Activated T-cell treated with anti-CD3 and anti-CD28 coated beads for 24 hours (primary cell): ENCODE measurements around the gene ARMC9.

Source experiments
- DNase-seq: peaks from one replicate; pipeline ENCODE4 v3.0.0-alpha.2; 2020; ENCODE audit warnings: low read depth

The ARMC9 gene

GRCh38 chr2:231318954-231319353, 120.5 kb downstream of the ARMC9 start:
- no peak for DNase-seq

GRCh38 chr2:231319867-231320266, 121.4 kb downstream of the ARMC9 start:
- DNase-seq: no peak

GRCh38 chr2:231321021-231321420, 122.6 kb downstream of the ARMC9 start:
- DNase-seq: no peak

GRCh38 chr2:231321556-231322334, 123.3 kb downstream of the ARMC9 start:
- DNase-seq: no peak

- no peak for DNase-seq
Measured at GRCh38 chr2:231323316-231323715, 124.9 kb downstream of the ARMC9 start.

- DNase-seq: no peak
Measured at GRCh38 chr2:231325826-231326225, 127.4 kb downstream of the ARMC9 start.

GRCh38 chr2:231326404-231326803, 128.0 kb downstream of the ARMC9 start:
- no peak for DNase-seq

GRCh38 chr2:231330311-231330710, 131.9 kb downstream of the ARMC9 start:
- DNase-seq: no peak

GRCh38 chr2:231331533-231331932, 133.1 kb downstream of the ARMC9 start:
- no peak for DNase-seq

- no peak for DNase-seq
Measured at GRCh38 chr2:231332388-231332787, 134.0 kb downstream of the ARMC9 start.

GRCh38 chr2:231332872-231333500, 134.6 kb downstream of the ARMC9 start:
- DNase-seq: no peak

GRCh38 chr2:231334179-231334930, 135.9 kb downstream of the ARMC9 start:
- no peak for DNase-seq

GRCh38 chr2:231334981-231335380, 136.6 kb downstream of the ARMC9 start:
- no peak for DNase-seq

- DNase-seq: no peak
Measured at GRCh38 chr2:231335591-231335990, 137.2 kb downstream of the ARMC9 start.

- no peak for DNase-seq
Measured at GRCh38 chr2:231336236-231336635, 137.8 kb downstream of the ARMC9 start.

GRCh38 chr2:231336700-231337099, 138.3 kb downstream of the ARMC9 start:
- no peak for DNase-seq

- no peak for DNase-seq
Measured at GRCh38 chr2:231337807-231338759, 139.7 kb downstream of the ARMC9 start.

- DNase-seq: no peak
Measured at GRCh38 chr2:231339316-231339715, 140.9 kb downstream of the ARMC9 start.

GRCh38 chr2:231341100-231341499, 142.7 kb downstream of the ARMC9 start:
- DNase-seq: no peak

- no peak for DNase-seq
Measured at GRCh38 chr2:231342061-231342711, 143.8 kb downstream of the ARMC9 start.

GRCh38 chr2:231343006-231343710, 144.7 kb downstream of the ARMC9 start:
- no peak for DNase-seq
